K562 (cell line): ENCODE results near the gene IZUMO4. TPM values are rescaled to one million over a fixed set of nuclear protein-coding genes. Genes with fewer than 3 reads are reported as not detected.

Experiments used
- ARID1B ChIP-seq: fragments of 450-650 bp; IDR thresholded peaks from 2 replicates; pipeline ENCODE4 v1.6.1; 2016; ENCODE audit warnings: antibody characterized with exemption, mild to moderate bottlenecking, inconsistent platforms
- BMI1 ChIP-seq: fragments of 150-350 bp; IDR thresholded peaks from 2 replicates; pipeline ENCODE4 v1.6.1; 2014; ENCODE audit warnings: low read length
- CREM ChIP-seq: IDR thresholded peaks from 2 replicates; pipeline ENCODE4 v1.6.1; 2014; ENCODE audit warnings: antibody characterized with exemption, low read depth
- FOXK2 ChIP-seq, 2 experiments: fragments of 450-650 bp; IDR thresholded peaks in 1 of 2; conservative IDR thresholded peaks in 1 of 2; 2 replicates each; pipeline ENCODE4 v1.6.1; 2016; ENCODE audit warnings: low read depth in 2 of 2, mild to moderate bottlenecking in 1 of 2
- HEY1 ChIP-seq: fragments of 250-450 bp; sonication (Bioruptor Pico); IDR thresholded peaks from 2 replicates; pipeline ENCODE4 v1.5.0; 2020; ENCODE audit warnings: mild to moderate bottlenecking, moderate library complexity, borderline replicate concordance
- IRF1 ChIP-seq: sonication (generic); formaldehyde crosslinking; IDR thresholded peaks from 2 replicates; pipeline ENCODE4 v1.8.0; 2022; ENCODE audit warnings: missing genetic modification reagents, mild to moderate bottlenecking, borderline replicate concordance
- KLF16 ChIP-seq: IDR thresholded peaks from 2 replicates; pipeline ENCODE4 v1.6.1; 2016; ENCODE audit warnings: antibody characterized with exemption
- NEUROD1 ChIP-seq: fragments of 150-350 bp; IDR thresholded peaks from 2 replicates; pipeline ENCODE4 v1.6.1; 2014; ENCODE audit warnings: borderline replicate concordance, low read length, low read depth; ENCODE audit not compliant: partially characterized antibody
- PHF8 ChIP-seq: fragments of 200-600 bp; sonication (generic); IDR thresholded peaks from 2 replicates; pipeline ENCODE4 v1.6.1; 2012; ENCODE audit warnings: mixed run types, mild to moderate bottlenecking, inconsistent platforms, low read length, moderate library complexity, borderline replicate concordance
- PHTF2 ChIP-seq: fragments of 250-450 bp; sonication (Bioruptor Pico); IDR thresholded peaks from 2 replicates; pipeline ENCODE4 v1.5.0; 2021; ENCODE audit warnings: mild to moderate bottlenecking
- RBBP5 ChIP-seq: fragments of 200-600 bp; sonication (generic); IDR thresholded peaks from 2 replicates; pipeline ENCODE4 v1.6.1; 2012; ENCODE audit warnings: borderline replicate concordance, mild to moderate bottlenecking, low read length, control low read depth, inconsistent platforms; ENCODE audit not compliant: insufficient read depth, poor library complexity, severe bottlenecking
- REST ChIP-seq, 2 experiments: fragments of 450-650 bp; formaldehyde crosslinking in 1 of 2; IDR thresholded peaks; 2 replicates each; pipeline versions ENCODE4 v1.4.0 to v1.6.1; 2014 to 2020; ENCODE audit warnings: mild to moderate bottlenecking in 2 of 2, borderline replicate concordance in 1 of 2, low read depth in 1 of 2
- SP1 ChIP-seq: sonication (generic); formaldehyde crosslinking; IDR thresholded peaks from 2 replicates; pipeline ENCODE4 v1.8.1; 2022; ENCODE audit warnings: mild to moderate bottlenecking, missing genetic modification reagents
- ZNF263 ChIP-seq: sonication (generic); formaldehyde crosslinking; IDR thresholded peaks from 2 replicates; pipeline ENCODE4 v1.8.0; 2022; ENCODE audit warnings: mild to moderate bottlenecking, missing genetic modification reagents, borderline replicate concordance
- ZNF384 ChIP-seq: IDR thresholded peaks from 2 replicates; pipeline ENCODE4 v1.6.1; 2012; ENCODE audit warnings: low read depth, low read length, improper control_type of control experiment
- polyA plus RNA-seq, 8 experiments: library from polyadenylated mRNA; depleted of rRNA in 4 of 8; stranded (reverse) in 5 of 8; unstranded in 3 of 8; fragments of >200 nt; fragmentation: Nextera tagmentation in 2 of 8; fragmentation: Illumina TruSeq in 1 of 8; extraction: Ambion mirVana in 2 of 8; extraction: Trizol in 1 of 8; gene quantifications; 2 replicates each; pipeline versions ENCODE4 v1.2.1 to v1.2.3, GENCODE V29; 2011 to 2014; ENCODE audit warnings: inconsistent platforms in 1 of 8, missing spikeins in 1 of 8
- total RNA-seq, 7 experiments: library from RNA; depleted of rRNA in 6 of 7; stranded (reverse); fragments of >200 nt in 6 of 7; fragmentation: Illumina TruSeq in 2 of 7; extraction: Trizol in 2 of 7; gene quantifications; 2 replicates each; pipeline versions ENCODE4 v1.2.1 to v1.2.3, GENCODE V29; 2011 to 2021; ENCODE audit warnings: low replicate concordance in 1 of 7
- TF ChIP-seq, protein P1 (sequence below): sonication (generic); formaldehyde crosslinking; IDR thresholded peaks from 2 replicates; pipeline ENCODE4 v1.8.1; 2022; ENCODE audit warnings: missing genetic modification reagents

IZUMO4 gene
- total and polyA plus RNA-seq, 9 of the 15 experiments (the other 6 are each of a cell fraction or from before 2014, with no cell fraction given), result 0.07 to 3.9 (median 1.2) TPM

GRCh38 chr19:2061495-2062388, 35.0 kb upstream of the IZUMO4 start (continued):
- TF ChIP-seq SP1 (CRISPR knock-in tag) (peak; percentile 77), IRF1 (CRISPR knock-in tag) (no peak), KLF16 (no peak), ZNF263 (CRISPR knock-in tag) (peak; percentile 50; the same call in 1 of the 2 replicates), BMI1 (peak; percentile 86), ZNF384 (no peak), FOXK2 (conservative IDR thresholded peaks at IDR 0.05 in 1 of 2, IDR thresholded peaks at IDR 0.05 in 1 of 2; ENCODE audit: low read depth in 2 of 2) (peak; percentile 39 to 56; a peak in 2 of 4 replicates), ARID1B (no peak), NEUROD1 (peak; percentile 83), HEY1 (CRISPR knock-in tag) (no peak; the same call in 1 of the 2 replicates), REST (IDR thresholded peaks at IDR 0.05; ENCODE audit: borderline replicate concordance) (peak; percentile 60; the same call in 1 of the 2 replicates), REST (CRISPR knock-in tag; IDR thresholded peaks at IDR 0.05; ENCODE audit: low read depth) (no peak), PHF8 (peak; percentile 85), CREM (peak; percentile 86), RBBP5 (peak; percentile 48), PHTF2 (CRISPR knock-in tag) (no peak)
- TF ChIP-seq, protein P1, sequence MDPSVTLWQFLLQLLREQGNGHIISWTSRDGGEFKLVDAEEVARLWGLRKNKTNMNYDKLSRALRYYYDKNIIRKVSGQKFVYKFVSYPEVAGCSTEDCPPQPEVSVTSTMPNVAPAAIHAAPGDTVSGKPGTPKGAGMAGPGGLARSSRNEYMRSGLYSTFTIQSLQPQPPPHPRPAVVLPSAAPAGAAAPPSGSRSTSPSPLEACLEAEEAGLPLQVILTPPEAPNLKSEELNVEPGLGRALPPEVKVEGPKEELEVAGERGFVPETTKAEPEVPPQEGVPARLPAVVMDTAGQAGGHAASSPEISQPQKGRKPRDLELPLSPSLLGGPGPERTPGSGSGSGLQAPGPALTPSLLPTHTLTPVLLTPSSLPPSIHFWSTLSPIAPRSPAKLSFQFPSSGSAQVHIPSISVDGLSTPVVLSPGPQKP (CRISPR knock-in tag), result no peak
